Raji (cell line): ENCODE measurements around the gene CD2.

Experiments used
- POLR2A ChIP-seq: IDR thresholded peaks from 2 replicates; pipeline ENCODE4 v1.6.1; 2011; ENCODE audit warnings: low read depth, low read length, control low read depth; ENCODE audit not compliant: insufficient read depth

The CD2 gene

DNA sequence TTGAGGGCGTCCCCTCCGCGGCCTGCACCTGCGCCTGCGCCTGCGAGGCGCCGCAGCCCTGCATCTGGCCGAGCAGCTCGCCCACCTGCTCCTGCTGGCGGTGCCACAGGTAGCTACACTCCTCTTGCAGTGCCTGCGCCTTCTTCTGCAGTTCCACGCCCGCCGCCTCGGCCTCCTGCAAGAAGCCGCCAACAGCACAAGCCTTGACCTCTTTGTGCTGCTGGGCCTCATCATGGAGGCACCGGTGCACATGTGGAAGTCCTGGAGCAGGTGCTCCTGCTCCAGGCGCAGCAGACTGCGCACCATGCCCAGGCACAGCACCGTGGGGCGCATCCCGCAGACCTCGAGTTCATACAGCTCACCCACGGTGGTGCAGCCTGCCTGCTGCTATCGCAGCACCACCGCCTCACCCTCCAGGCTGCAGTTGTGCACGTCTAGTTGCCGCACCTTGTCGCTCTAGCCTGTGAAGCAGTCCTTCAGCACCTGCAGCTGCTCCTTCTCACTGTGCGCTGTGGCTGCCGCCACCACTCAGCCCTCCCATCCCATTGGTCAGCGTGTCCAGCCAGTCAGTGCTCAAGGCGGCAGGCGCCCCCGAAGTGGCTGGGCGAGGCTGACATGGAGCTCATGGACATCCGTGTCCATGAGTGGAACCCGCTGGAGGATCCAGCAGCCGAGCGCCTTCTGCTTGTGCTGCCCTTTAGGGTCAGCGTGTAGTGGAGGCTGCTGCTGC is 12.2 kb upstream of the CD2 start:
- no peak for TF ChIP-seq POLR2A

DNA sequence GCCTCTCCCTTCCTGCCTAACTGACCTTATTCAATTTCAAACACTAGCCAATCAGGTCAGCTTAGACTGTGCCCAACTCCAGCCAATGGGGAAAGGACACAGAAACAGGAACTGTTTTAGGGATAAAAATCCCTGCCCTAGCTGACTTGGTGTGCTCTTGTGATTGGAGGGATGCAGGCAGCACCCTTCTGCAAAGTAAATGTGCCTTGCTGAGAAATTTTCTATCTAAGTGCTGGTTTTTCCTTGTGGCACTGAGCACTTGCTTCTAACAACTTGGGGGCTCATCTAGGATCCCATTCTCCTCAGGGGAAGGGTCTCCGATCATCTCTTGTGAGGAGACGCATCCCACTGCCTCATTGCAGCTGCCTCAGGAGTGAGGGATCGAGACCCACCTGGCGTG is 10.7 kb upstream of the CD2 start:
- no peak for TF ChIP-seq POLR2A

DNA sequence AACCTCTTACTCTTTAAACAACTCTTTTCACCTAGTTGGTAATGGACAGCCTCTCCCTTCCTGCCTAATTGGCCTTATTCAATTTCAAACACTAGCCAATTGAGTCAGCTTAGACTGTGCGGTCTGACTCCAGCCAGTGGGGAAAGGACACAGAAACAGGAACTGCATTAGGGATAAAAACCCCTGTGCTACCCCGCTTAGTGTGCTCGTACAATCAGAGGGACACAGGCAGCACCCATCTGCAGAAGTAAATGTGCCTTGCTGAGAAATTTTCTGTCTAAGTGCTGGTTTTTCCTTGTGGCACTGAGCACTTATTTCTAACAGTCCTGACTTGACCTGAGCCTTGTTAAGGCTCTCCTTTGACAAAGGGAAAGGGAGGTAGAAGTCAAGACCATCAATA is 6.0 kb upstream of the CD2 start:
- TF ChIP-seq POLR2A: no peak

DNA sequence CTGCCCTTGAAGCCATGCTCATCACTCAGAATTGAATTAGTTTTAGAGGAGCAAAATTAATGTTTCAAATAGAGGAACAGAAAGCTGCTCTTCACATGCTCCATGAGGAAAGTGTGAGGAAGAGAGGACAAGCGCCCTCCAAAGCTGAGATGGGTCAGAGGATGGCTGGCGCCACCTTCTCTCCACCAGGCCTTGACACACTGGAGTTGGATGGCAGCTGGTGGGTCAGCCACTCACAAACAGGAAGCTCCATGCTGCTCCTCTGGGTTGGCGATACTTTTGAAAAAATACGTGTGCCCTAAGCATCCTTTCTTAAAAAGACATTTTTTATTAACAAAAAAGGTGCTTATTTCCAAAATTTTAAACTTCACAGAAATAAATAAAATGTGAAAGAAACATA is 3.1 kb upstream of the CD2 start:
- no peak for TF ChIP-seq POLR2A

DNA sequence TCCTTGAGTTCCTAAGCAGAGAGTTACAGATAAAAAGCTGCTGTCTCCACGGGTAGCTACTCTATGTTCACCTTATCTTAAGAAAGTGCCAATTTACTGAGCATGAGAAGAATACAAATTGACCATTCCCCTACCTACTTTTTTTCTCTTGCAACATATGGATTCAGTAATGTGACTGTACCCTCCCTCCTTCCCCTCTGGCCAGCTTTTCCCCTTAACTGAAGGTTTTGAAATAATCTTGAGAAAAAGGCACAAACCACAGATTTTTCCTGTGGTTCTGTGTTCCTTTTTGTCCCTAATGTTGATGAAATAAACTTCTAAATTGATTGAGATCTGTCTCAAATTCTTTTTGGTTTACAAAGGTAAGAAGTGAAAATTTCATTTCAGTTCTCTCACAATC is 2.6 kb upstream of the CD2 start:
- no peak for TF ChIP-seq POLR2A

DNA sequence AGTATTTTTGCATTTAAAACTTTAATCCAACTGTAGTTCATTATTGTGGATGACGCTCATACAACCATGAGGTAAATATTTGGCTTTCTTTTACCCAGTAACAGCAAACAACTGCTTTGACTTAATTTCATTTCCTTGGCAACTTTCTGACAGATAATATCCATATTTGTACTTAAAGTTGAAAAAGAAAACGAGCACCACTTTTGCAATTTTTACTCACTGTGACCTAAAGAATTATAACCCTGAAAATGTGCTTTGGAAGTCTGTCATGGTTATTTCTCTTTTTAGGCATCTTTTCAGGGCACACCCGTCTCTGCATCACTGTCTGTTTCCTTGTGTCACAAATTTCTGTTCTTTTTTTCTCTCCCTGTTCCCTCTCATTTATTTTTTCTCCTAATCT is 918 bp upstream of the CD2 start:
- no peak for TF ChIP-seq POLR2A

DNA sequence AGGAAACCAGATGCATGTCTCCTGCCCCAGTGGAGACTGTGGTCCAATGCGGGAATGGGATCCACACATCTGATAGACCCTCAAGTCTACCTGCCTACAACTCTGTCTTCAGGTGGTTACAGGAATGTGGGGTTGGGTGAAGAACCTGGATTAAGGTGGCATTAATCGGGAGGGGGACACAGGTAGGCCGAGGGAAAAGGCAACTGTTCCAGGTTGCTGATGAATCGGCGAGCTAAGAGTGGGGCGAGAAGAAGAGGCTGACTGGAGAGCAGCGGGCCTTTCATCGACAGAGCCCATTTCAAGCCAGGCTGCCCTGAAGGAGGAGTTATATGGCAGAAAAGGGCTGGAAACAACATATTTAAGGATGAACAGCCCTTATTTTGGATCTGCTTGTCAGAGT is 836 bp downstream of the CD2 start:
- no peak for TF ChIP-seq POLR2A

DNA sequence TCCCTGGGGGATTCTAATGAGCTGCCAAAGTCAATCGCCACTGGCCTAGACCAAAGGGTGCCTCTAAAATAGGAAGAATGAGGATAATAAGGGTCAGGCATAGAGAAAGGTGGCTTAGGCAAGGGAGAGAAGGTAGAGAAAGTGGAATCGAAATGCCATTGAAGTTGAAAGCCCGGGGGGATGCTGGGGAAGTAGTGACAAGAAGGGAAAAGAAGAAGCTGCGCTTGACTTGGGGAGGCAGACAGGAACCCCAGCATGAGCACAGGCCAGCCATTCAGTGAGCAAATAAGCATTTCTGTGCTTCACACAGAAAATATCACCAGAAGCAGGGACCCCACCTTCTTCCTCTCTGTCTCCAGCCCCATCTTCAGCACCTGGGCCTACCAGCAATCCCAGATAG is 1.5 kb downstream of the CD2 start:
- TF ChIP-seq POLR2A: no peak

DNA sequence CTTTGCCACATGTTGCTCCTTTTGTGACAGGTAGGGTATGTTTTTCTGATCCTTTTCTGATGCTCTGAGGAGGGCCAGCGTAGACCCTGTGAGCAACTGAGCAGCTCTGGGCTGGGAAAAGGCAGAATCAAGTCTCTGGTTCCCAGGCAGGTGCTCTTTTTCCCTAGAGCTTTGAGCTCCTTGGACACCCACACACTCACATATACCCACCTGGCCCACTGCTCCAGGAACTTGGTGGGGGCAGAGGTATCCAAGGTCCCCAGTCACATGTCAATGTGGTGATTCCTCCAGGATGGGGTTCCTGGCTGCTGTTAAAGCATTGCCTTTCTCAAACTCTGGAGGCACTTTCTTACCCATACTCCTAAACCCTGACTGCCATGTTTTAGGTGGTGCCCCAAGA is 5.4 kb downstream of the CD2 start:
- TF ChIP-seq POLR2A: no peak

DNA sequence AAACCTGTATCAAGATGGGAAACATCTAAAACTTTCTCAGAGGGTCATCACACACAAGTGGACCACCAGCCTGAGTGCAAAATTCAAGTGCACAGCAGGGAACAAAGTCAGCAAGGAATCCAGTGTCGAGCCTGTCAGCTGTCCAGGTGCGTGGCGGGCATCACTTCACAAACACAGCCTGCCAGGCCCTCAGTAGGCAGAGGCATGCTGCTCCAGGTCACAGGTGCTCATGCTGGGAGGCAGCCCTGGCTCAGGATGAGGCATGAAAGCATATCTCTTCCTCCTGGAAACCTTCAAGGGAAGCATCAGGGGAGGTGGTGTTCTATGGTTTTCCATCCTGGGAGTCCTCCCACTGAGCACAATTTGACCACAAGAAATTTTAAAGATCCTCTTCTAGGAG is 6.3 kb downstream of the CD2 start:
- no peak for TF ChIP-seq POLR2A

DNA sequence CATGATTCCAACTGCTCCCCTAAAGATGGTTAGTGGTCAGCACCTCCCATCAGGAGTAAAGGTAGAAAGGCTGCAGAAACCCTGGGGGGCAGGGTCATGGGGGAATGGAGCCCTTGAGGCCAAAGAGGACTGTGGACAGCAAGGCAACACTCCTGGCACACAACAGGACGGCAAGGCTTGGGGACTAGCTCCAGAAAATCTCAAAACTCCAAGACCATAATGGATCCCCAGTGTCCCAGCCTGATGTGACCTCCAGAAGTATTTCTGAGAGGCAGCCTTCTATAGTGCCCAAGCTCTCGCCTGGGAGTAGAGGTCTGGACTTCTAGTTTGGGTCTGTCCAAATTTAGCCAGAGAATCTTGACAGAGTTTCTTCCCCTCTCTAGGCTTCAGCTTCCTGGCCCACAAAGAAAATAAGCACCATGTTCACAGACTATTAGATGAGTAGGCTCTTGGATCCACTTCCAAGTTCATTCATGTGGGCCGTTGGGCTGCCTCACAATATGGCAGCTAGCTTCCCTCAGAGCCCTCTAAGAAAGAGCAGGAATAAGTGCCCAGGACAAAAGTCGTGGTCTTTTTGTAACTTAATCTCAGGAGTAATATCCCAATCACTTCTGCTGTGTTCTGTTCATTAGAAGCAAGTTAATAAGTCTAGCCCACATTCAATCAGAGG is 6.9 kb downstream of the CD2 start:
- no peak for TF ChIP-seq POLR2A

DNA sequence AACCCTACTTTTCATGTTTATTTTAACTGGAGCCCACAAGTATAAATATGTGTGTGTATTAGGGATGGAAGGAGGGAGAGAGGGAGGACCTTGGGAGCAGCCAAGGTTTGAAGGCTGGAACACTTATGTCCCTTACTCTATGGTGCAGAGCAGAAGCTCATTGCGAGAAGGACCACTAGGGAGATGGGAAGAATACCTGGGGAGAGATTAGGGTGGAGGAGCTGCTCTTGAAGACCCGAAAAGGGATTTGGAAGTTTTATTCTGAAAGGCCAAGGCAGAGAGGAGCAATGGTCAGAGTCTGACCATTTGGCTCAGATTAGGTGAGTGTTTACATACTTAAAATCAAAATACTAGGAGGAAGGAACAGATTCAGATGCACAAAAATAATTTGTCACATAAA is 8.1 kb downstream of the CD2 start:
- TF ChIP-seq POLR2A: no peak

DNA sequence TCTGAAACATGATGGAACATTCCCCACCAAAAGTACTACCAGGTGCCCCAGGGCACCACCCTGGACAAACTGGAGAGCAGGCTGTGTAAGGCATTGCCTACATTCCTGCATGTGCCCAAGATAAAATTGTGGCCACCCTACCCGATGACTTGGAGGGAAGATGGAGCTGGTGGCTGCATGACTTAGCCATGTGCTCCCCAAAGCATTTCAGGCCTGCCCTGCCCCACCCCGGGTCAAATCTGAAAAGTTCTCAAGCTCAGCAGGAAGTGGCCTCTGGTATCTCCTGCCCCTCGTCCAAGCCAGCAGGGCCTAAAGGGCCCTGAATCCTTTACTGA is 8.5 kb downstream of the CD2 start:
- no peak for TF ChIP-seq POLR2A

DNA sequence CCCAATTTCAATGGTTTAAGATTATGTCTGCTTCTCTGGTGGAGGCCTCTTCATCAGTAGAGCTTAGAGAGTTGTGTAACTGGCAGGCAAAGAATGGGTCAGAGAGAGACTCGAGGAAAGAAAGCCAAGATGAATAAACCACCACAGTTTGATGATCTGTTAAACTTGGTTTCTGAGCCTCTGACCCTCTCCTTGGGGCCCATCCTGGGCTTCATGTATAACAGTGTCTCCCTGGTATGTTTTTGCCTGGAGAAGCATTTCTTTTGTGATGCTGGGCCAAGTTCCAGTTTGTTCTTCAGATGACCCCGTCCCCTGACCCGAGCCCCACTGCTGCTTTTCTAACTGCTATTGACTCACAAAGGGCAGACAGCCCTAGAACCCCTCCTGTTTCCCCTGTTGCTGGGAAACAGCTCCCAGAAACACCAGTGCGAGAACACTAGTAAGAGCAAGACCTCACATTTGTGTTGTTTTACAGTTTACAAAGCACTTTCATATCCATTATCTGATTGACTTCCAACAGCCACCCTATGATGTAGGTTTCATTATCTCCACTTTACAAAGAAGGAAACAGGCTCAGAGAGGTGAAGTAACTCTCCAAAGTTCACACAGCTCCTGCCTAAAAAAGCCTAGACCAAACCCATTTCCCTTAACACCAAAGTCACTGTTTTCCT is 9.0 kb downstream of the CD2 start:
- TF ChIP-seq POLR2A: no peak

DNA sequence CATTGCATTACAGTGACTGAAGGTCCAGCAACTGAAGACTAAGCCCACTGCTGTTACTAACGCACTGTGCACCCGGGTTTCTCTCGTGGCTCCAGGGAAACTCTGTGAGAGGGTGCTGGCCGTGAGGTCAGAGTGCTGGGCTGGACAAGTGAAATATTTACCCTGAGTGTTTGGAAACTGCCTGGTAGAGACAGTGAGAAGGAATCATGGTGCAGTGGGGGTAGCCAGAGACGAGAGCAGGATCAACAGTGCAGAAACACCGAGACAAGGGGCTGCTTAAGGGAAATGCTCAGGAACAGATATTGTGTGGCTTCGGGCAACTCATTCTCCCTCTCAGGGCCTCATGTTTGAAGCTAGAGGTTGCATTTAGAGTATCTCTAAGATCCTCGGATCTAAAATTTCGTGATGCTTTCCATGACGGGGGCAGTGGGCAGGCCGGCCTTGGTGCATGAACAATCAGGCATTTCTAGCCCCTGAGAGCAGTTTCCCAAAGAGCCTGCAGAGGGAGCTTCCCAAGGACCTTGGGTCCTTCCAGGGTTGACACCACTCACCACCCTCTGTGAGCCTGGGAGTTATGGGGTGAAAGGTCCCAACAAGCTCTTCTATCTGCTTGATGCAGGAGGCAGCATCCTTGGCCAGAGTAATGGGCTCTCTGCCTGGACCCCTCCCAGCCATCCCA is 9.7 kb downstream of the CD2 start:
- no peak for TF ChIP-seq POLR2A

DNA sequence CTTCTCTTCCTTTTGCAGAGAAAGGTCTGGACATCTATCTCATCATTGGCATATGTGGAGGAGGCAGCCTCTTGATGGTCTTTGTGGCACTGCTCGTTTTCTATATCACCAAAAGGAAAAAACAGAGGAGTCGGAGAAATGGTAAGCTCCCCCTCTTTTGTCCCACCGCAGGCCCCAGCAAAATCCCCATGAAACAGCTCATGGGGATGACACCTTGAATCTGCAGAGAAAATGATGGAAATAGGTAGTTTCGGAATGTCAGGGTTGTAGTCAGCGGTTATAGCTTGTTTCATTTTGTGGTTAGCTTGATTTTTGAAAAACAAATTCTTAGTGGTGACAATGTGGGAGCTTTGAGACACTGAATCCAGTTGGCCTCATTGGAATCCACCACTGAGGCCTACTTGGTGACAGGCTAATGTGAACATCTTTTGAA is 10.3 kb downstream of the CD2 start:
- TF ChIP-seq POLR2A: no peak
